KMS-11 (cell line): ENCODE data around the gene CFAP251.
"Not testable (repeated sequence)": the region's sequence is repeated elsewhere in the genome, so short reads cannot be mapped to it uniquely, and the experiment has no call there.

Experiments used
- H2AFZ ChIP-seq: fragments of 200-600 bp; sonication (generic); 2 replicates; pipeline ENCODE4 v1.6.1; 2016; ENCODE audit warnings: antibody characterized with exemption, mixed run types, low read depth
- H3K27ac ChIP-seq: fragments of 200-600 bp; sonication (generic); 2 replicates; pipeline ENCODE4 v1.6.1; 2016; ENCODE audit warnings: mild to moderate bottlenecking, mixed run types
- H3K27me3 ChIP-seq: fragments of 200-600 bp; sonication (generic); 2 replicates; pipeline ENCODE4 v1.6.1; 2017; ENCODE audit warnings: mild to moderate bottlenecking, low read depth, mixed run types, moderate library complexity; ENCODE audit not compliant: insufficient read depth
- H3K36me3 ChIP-seq: fragments of 200-600 bp; sonication (generic); 2 replicates; pipeline ENCODE4 v1.6.1; 2017; ENCODE audit warnings: mild to moderate bottlenecking, mixed run types; ENCODE audit not compliant: insufficient read depth
- H3K4me1 ChIP-seq: fragments of 200-600 bp; sonication (generic); 2 replicates; pipeline ENCODE4 v1.6.1; 2016; ENCODE audit warnings: mild to moderate bottlenecking, low read depth, mixed run types; ENCODE audit not compliant: poor library complexity, severe bottlenecking
- H3K4me2 ChIP-seq: fragments of 200-600 bp; sonication (generic); 2 replicates; pipeline ENCODE4 v1.7.0; 2016; ENCODE audit warnings: mild to moderate bottlenecking, mixed run types
- H3K4me3 ChIP-seq: fragments of 200-600 bp; sonication (generic); IDR thresholded peaks from 2 replicates; pipeline ENCODE4 v1.6.1; 2017; ENCODE audit warnings: low read depth, low read length, mixed read lengths; ENCODE audit not compliant: insufficient read depth
- H3K79me2 ChIP-seq: fragments of 200-600 bp; sonication (generic); 2 replicates; pipeline ENCODE4 v1.6.1; 2016; ENCODE audit warnings: low read depth, mixed run types; ENCODE audit not compliant: insufficient read depth
- H3K9ac ChIP-seq: fragments of 200-600 bp; sonication (generic); 2 replicates; pipeline ENCODE4 v1.6.1; 2016; ENCODE audit warnings: mild to moderate bottlenecking, mixed run types
- H4K20me1 ChIP-seq: fragments of 200-600 bp; sonication (generic); 2 replicates; pipeline ENCODE4 v1.6.1; 2016; ENCODE audit warnings: mild to moderate bottlenecking, mixed run types; ENCODE audit not compliant: insufficient read depth
- CTCF ChIP-seq: fragments of 200-600 bp; sonication (generic); conservative IDR thresholded peaks from 2 replicates; pipeline ENCODE4 v1.6.1; 2017; ENCODE audit warnings: low read depth, mild to moderate bottlenecking, antibody characterized with exemption, low read length, moderate library complexity, mixed read lengths

CFAP251 gene

GRCh38 chr12:121888083-121888477, 30.3 kb upstream of the CFAP251 start:
- H3K4me3 ChIP-seq, result no peak overlapping the region
- peak overlapping the region; percentile 61 for H2AFZ ChIP-seq
- H3K36me3 ChIP-seq, result no peaks in the 10 kb centered on the region
- H3K79me2 ChIP-seq, result peaks cover 21% of the 10 kb centered on the region; the same call in 1 of the 2 replicates
- H3K9ac ChIP-seq, result peak overlapping the region; percentile 69; the same call in 1 of the 2 replicates
- H3K4me1 ChIP-seq, result peaks cover 14% of the 10 kb centered on the region
- 0 out of 2 replicates have a peak overlapping the region, but pooled peaks have one; percentile 71 for H3K27ac ChIP-seq
- TF ChIP-seq CTCF, result no peak
- no peaks in the 10 kb centered on the region for H3K27me3 ChIP-seq
- H4K20me1 ChIP-seq, result no peaks in the 10 kb centered on the region
- peak overlapping the region; percentile 47 for H3K4me2 ChIP-seq

- TF ChIP-seq CTCF, result peak; percentile 29; the same call in 1 of the 2 replicates
- peaks cover 21% of the 10 kb centered on the region; the same call in 1 of the 2 replicates for H3K79me2 ChIP-seq
Measured at GRCh38 chr12:121888478-121889273, 29.7 kb upstream of the CFAP251 start, which contains the start of gene PSMD9. Gene PSMD9, plus strand, starts transcription at chr12:121888790. Its CDS starts 67 bp downstream, at chr12:121888857.

GRCh38 chr12:121889274-121889624, 29.1 kb upstream of the CFAP251 start:
- Histone ChIP-seq H3K4me3 (no peak overlapping the region), H2AFZ (peak overlapping the region; percentile 61; the same call in 1 of the 2 replicates), H3K4me1 (peaks cover 26% of the 10 kb centered on the region), H3K4me2 (peak overlapping the region; percentile 78), H3K27ac (peak overlapping the region; percentile 71), H3K36me3 (no peaks in the 10 kb centered on the region), H4K20me1 (no peaks in the 10 kb centered on the region), H3K27me3 (no peaks in the 10 kb centered on the region), H3K9ac (peak overlapping the region; percentile 69; the same call in 1 of the 2 replicates), H3K79me2 (peaks cover 23% of the 10 kb centered on the region; the same call in 1 of the 2 replicates)
- no peak for TF ChIP-seq CTCF

More at GRCh38 chr12:121888478-121889273, 29.7 kb upstream of the CFAP251 start, which contains the start of gene PSMD9:
- peak within 1 kb of the TSS; percentile 69 for H3K9ac ChIP-seq
- H3K27ac ChIP-seq, result peak within 1 kb of the TSS; percentile 71
- no peaks in the 10 kb centered on the region for H3K27me3 ChIP-seq
- no peaks in the 10 kb centered on the region for H3K36me3 ChIP-seq
- H3K4me3 ChIP-seq, result no peak within 1 kb of the TSS
- peak within 1 kb of the TSS; percentile 78 for H3K4me2 ChIP-seq
- H4K20me1 ChIP-seq, result no peaks in the 10 kb centered on the region
- peak within 1 kb of the TSS; percentile 61 for H2AFZ ChIP-seq
- H3K4me1 ChIP-seq, result peaks cover 20% of the 10 kb centered on the region

DNA sequence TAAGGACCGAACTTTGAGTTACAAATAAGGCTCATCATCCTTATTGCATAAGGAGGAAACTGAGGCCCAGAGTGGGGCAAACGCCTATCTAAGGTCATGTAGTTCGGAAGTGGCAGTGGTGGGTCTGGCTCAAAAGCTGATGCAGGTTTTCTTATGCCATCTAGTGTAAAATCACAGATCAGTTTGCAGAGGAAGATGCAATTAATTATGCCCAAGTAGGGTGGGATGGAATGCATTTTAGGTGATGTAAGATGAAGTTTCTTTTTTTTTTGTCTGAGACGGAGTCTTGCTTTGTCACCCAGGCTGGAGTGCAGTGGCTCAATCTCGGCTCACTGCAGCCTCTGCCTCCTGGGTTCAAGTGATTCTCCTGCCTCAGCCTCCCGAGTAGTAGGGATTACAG, 28.7 kb upstream of the CFAP251 start:
- Histone ChIP-seq H3K4me2 (peak overlapping the region; percentile 78), H3K4me1 (peaks cover 30% of the 10 kb centered on the region), H3K79me2 (peaks cover 26% of the 10 kb centered on the region; the same call in 1 of the 2 replicates), H3K27ac (peak overlapping the region; percentile 71), H3K9ac (peak overlapping the region; percentile 69; the same call in 1 of the 2 replicates)
- not testable (repeated sequence) for H3K36me3 ChIP-seq, H3K4me3 ChIP-seq, H4K20me1 ChIP-seq, H3K27me3 ChIP-seq, H2AFZ ChIP-seq
